Lower lobe of right lung (tissue), 2 donors: Measurements from ENCODE around the gene TRERF1. TPM values are rescaled to one million over a fixed set of nuclear protein-coding genes. Genes with fewer than 3 reads are reported as not detected.

ENCODE experiments used
- ATAC-seq, 2 donors: fragments of 200-7000 bp; cut with Tn5 transposase; one replicate each; pipeline ENCODE4 v1.9.1; 2020 to 2022; ENCODE audit warnings: mild to moderate bottlenecking in 2 of 2, moderate library complexity in 2 of 2
- DNase-seq: peaks from one replicate; pipeline ENCODE4 v3.0.0-alpha.2; 2020
- H3K27ac ChIP-seq: fragments of 200-600 bp; one replicate; pipeline ENCODE4 v1.8.0; 2022
- H3K27me3 ChIP-seq: fragments of 200-600 bp; one replicate; pipeline ENCODE4 v1.8.0; 2022; ENCODE audit warnings: low read depth
- H3K36me3 ChIP-seq: fragments of 200-600 bp; one replicate; pipeline ENCODE4 v1.8.0; 2022; ENCODE audit warnings: mild to moderate bottlenecking
- H3K4me1 ChIP-seq: fragments of 200-600 bp; one replicate; pipeline ENCODE4 v1.8.0; 2022
- H3K4me3 ChIP-seq: fragments of 200-600 bp; one replicate; pipeline ENCODE4 v1.8.0; 2022; ENCODE audit warnings: mild to moderate bottlenecking
- H3K9me3 ChIP-seq: fragments of 200-600 bp; one replicate; pipeline ENCODE4 v1.8.0; 2022
- intact Hi-C: fragments of 100-400 bp; cut with DNase I; formaldehyde crosslinking; loops from one replicate; pipeline ENCODE4 v1.11.0; 2022
- total RNA-seq: library from RNA; stranded (reverse); fragmentation: NEBNext Ultra II Directional; extraction: Animal tissue kit (Norgen Biotek cat#: 25700); gene quantifications from one replicate; pipeline ENCODE4 v1.2.1, GENCODE V29; 2021
- TF ChIP-seq, protein P1 (sequence below): fragments of 200-600 bp; IDR thresholded peaks from one replicate; pipeline ENCODE4 v1.8.0; 2022; ENCODE audit warnings: antibody characterized with exemption, mild to moderate bottlenecking
- donor health status: DM: no; HTN: yes; CAD: no; lungs with severe emphysema.

TRERF1 gene
- total RNA-seq, 1 donor from 2014 or later = 5.6 TPM

DNA sequence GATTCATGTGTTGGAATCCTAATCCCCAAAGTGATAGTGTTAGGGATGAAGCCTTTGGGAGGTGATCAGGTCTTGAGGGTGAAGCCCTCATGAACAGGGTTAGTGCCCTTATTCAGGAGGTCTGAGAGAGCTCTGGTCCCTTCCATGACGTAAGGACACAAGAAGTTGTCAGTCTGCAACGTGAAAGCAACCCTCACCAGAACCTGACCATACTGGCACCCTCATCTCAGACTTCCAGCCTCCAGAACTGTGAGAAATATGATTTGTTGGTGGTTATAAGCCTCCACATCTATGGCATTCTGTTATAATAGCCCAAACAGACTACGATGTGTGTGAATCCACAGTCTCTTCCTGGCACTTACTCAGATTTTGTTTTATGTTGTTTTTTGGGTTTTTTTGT, 90.7 kb downstream of the TRERF1 start:
- no peak overlapping the region for H3K27ac ChIP-seq
- ATAC-seq = no peak
- TF ChIP-seq, protein P1, sequence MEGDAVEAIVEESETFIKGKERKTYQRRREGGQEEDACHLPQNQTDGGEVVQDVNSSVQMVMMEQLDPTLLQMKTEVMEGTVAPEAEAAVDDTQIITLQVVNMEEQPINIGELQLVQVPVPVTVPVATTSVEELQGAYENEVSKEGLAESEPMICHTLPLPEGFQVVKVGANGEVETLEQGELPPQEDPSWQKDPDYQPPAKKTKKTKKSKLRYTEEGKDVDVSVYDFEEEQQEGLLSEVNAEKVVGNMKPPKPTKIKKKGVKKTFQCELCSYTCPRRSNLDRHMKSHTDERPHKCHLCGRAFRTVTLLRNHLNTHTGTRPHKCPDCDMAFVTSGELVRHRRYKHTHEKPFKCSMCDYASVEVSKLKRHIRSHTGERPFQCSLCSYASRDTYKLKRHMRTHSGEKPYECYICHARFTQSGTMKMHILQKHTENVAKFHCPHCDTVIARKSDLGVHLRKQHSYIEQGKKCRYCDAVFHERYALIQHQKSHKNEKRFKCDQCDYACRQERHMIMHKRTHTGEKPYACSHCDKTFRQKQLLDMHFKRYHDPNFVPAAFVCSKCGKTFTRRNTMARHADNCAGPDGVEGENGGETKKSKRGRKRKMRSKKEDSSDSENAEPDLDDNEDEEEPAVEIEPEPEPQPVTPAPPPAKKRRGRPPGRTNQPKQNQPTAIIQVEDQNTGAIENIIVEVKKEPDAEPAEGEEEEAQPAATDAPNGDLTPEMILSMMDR = no peak
- no peak overlapping the region for H3K4me3 ChIP-seq
- DNase-seq = no peak
- H3K27me3 ChIP-seq = no peaks in the 10 kb centered on the region
- H3K4me1 ChIP-seq = peaks cover 19% of the 10 kb centered on the region
- peaks cover 5% of the 10 kb centered on the region for H3K36me3 ChIP-seq
- no peaks in the 10 kb centered on the region for H3K9me3 ChIP-seq
- intact Hi-C loops = no loop called here

DNA sequence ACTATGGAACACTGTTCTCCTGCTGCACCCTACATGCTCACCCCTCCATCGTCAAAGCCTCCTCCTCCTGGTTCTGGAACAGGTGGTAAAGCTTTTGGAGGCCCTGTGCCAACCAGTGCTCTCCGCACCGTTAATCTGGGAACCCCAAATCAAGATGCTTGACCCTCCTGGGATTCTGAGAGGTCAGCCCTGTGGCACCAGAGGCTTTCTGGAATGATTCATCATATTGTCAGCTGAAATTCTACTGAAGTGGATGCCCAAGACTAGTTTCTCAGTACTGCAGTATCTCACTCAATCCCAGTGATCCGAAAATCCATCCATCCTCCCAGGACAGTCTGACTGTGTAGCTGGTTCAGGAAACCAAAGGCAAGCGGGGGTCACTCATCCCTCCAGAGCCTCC, 92.7 kb downstream of the TRERF1 start:
- TF ChIP-seq, protein P1 = no peak
- Histone ChIP-seq H3K27me3 (no peaks in the 10 kb centered on the region), H3K27ac (no peak overlapping the region), H3K36me3 (peaks cover 5% of the 10 kb centered on the region), H3K9me3 (no peaks in the 10 kb centered on the region), H3K4me1 (peaks cover 6% of the 10 kb centered on the region), H3K4me3 (no peak overlapping the region)
- intact Hi-C loops = no loop called here
- DNase-seq (no peak), ATAC-seq (no peak)

DNA sequence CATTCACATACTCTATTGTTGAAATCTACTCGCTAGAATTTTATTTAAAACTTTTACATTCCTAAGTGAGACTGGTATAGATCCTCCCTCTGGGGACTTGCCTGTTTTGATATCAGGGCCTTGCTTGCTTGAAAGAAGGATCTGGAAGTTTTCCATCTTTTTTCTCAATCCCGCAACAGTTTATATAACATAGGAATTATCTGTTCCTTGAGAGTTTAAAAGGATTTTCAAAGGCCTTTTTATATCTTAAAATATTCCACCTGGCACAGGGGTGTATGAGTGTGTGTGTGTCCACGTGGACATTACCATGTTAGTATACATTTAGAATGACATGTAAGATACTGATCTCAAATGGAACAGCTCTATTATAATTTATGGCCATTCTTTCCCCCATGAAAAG, 96.3 kb downstream of the TRERF1 start:
- intact Hi-C loops = no loop called here
- ATAC-seq = no peak

DNA sequence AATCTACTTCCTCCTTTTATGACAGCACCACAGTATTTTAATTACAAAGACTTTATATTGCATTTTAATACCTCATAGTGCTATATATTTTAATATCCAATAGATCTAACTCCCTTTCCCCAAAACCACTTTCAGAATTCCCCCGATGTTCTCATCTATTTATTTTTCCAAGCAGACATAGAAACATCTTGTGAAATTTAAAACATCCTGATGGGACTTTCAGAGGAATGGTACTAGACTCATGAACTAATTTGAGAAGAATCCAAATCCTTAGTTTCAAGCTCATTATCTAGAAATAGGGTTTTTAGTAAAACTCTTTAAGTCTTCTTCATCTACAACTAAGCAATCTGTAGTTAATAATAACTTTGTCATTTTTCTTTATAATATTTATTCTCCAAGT, 97.0 kb downstream of the TRERF1 start:
- H3K27me3 ChIP-seq = no peaks in the 10 kb centered on the region

More for the DNA sequence above, 96.3 kb downstream of the TRERF1 start:
- TF ChIP-seq, protein P1 = no peak
- H3K9me3 ChIP-seq = no peaks in the 10 kb centered on the region
- no peak overlapping the region for H3K4me3 ChIP-seq
- no peaks in the 10 kb centered on the region for H3K27me3 ChIP-seq
- H3K4me1 ChIP-seq = no peaks in the 10 kb centered on the region
- H3K27ac ChIP-seq = no peak overlapping the region
- H3K36me3 ChIP-seq = no peaks in the 10 kb centered on the region
- DNase-seq = no peak

DNA sequence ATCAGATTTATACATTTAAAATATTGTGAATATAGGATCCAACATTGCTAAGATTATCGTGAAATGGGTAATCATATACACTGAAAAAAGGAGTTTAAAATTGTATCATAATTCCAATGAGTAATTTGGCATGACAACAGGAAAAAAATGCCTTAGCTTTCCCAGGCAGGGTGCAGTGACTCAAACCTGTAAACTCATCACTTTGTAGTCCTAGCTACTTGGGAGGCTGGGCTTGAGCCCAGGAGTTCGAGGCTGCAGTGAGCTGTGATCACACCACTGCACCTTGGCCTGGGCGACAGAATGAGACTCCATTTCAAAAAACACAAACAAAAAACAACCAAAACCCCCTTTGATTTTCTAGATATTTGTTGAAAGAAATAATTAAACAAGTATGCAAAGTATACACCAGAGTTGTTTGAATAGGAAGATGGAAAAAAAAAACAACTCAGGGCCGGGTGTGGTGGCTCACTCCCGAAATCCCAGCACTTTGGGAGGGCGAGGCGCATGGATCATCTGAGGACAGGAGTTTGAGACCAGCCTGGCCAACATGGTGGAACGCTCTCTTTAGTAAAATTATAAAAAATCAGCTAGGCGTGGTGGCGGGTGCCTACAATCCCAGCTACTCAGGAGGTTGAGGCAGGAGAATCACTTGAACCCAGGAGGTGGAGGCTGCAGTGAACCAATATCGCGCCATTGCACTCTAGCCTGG, 98.7 kb downstream of the TRERF1 start:
- Histone ChIP-seq H3K36me3 (no peaks in the 10 kb centered on the region), H3K9me3 (no peaks in the 10 kb centered on the region), H3K27ac (no peak overlapping the region), H3K27me3 (no peaks in the 10 kb centered on the region), H3K4me1 (no peaks in the 10 kb centered on the region), H3K4me3 (no peak overlapping the region)
- intact Hi-C loops = no loop called here
- TF ChIP-seq, protein P1 = no peak
- no peak for DNase-seq
- ATAC-seq = no peak

More for the DNA sequence above, 97.0 kb downstream of the TRERF1 start:
- intact Hi-C loops = no loop called here
- no peaks in the 10 kb centered on the region for H3K9me3 ChIP-seq
- H3K4me3 ChIP-seq = no peak overlapping the region
- no peak overlapping the region for H3K27ac ChIP-seq
- DNase-seq (no peak), ATAC-seq (no peak)
- no peaks in the 10 kb centered on the region for H3K4me1 ChIP-seq
- TF ChIP-seq, protein P1 = no peak
- H3K36me3 ChIP-seq = no peaks in the 10 kb centered on the region
